ENCODE data around the gene SCART1.

The SCART1 gene

GRCh38 chr10:133418289-133418993 is 35.3 kb upstream of the SCART1 start:
- TF ChIP-seq CTCF (IDR thresholded peaks at IDR 0.05; ENCODE audit: insufficient read depth, missing control alignments) = no peak
- FAIRE-seq (no peak), DNase-seq (ENCODE audit: insufficient read length, low spot score) (no peak)

- TF ChIP-seq CTCF (IDR thresholded peaks at IDR 0.05; ENCODE audit: insufficient read depth, missing control alignments) = no peak
- DNase-seq (ENCODE audit: insufficient read length, low spot score) (no peak), FAIRE-seq (no peak)
These were observed 34.4 kb upstream of the SCART1 start for GRCh38 chr10:133419211-133419950.

GRCh38 chr10:133420028-133420427 is 33.7 kb upstream of the SCART1 start:
- TF ChIP-seq CTCF (IDR thresholded peaks at IDR 0.05; ENCODE audit: insufficient read depth, missing control alignments) = no peak
- FAIRE-seq (no peak), DNase-seq (ENCODE audit: insufficient read length, low spot score) (no peak)

- no peak for TF ChIP-seq CTCF (IDR thresholded peaks at IDR 0.05; ENCODE audit: insufficient read depth, missing control alignments)
- FAIRE-seq (no peak), DNase-seq (ENCODE audit: insufficient read length, low spot score) (no peak)
These were observed 33.2 kb upstream of the SCART1 start for GRCh38 chr10:133420579-133420978.

- DNase-seq (ENCODE audit: insufficient read length, low spot score) (no peak), FAIRE-seq (no peak)
- TF ChIP-seq CTCF (IDR thresholded peaks at IDR 0.05; ENCODE audit: insufficient read depth, missing control alignments) = no peak
These were observed 32.2 kb upstream of the SCART1 start for GRCh38 chr10:133421336-133422222.

- no peak for TF ChIP-seq CTCF (IDR thresholded peaks at IDR 0.05; ENCODE audit: insufficient read depth, missing control alignments)
- no peak for FAIRE-seq
- DNase-seq (ENCODE audit: insufficient read length, low spot score) = no peak
These were observed 31.4 kb upstream of the SCART1 start for GRCh38 chr10:133422223-133422806.
